Liver (tissue), 9 donors: ENCODE data around the gene CNPY3. TPM values are rescaled to one million over a fixed set of nuclear protein-coding genes. Genes with fewer than 3 reads are reported as not detected.

Source experiments
- DNase-seq: peaks from one replicate; pipeline ENCODE4 v3.0.0-alpha.2; 2017; ENCODE audit warnings: low spot score
- H3K27ac ChIP-seq, 2 donors: one replicate each; pipeline ENCODE4 v1.7.0; 2013; ENCODE audit warnings: inconsistent platforms in 2 of 2, low read length in 2 of 2, control low read depth in 1 of 2, low read depth in 1 of 2, mild to moderate bottlenecking in 1 of 2
- H3K27me3 ChIP-seq, 4 donors: one replicate each; pipeline versions ENCODE4 v1.6.1 to v1.7.0; 2013; ENCODE audit warnings: low read length in 3 of 4, inconsistent platforms in 1 of 4, mild to moderate bottlenecking in 1 of 4, moderate library complexity in 1 of 4; ENCODE audit not compliant: control insufficient read depth in 4 of 4, insufficient read depth in 4 of 4
- H3K36me3 ChIP-seq, 4 donors: one replicate each; pipeline versions ENCODE4 v1.6.1 to v1.7.0; 2013; ENCODE audit warnings: low read length in 3 of 4, mild to moderate bottlenecking in 3 of 4, low read depth in 1 of 4, moderate library complexity in 1 of 4; ENCODE audit not compliant: control insufficient read depth in 4 of 4, insufficient read depth in 3 of 4
- H3K4me1 ChIP-seq, 4 donors: one replicate each; pipeline versions ENCODE4 v1.6.1 to v1.7.0; 2013; ENCODE audit warnings: low read length in 3 of 4, mild to moderate bottlenecking in 3 of 4, moderate library complexity in 1 of 4; ENCODE audit not compliant: control insufficient read depth in 4 of 4, insufficient read depth in 4 of 4
- H3K4me3 ChIP-seq, 3 donors: one replicate each; pipeline versions ENCODE4 v1.6.1 to v1.7.0; 2013; ENCODE audit warnings: low read length in 3 of 3, control low read depth in 1 of 3, low read depth in 1 of 3, mild to moderate bottlenecking in 1 of 3
- H3K9ac ChIP-seq, 2 donors: one replicate each; pipeline ENCODE4 v1.7.0; 2013; ENCODE audit warnings: low read length in 2 of 2, mild to moderate bottlenecking in 2 of 2, moderate library complexity in 2 of 2, control low read depth in 1 of 2, low read depth in 1 of 2
- H3K9me3 ChIP-seq, 4 donors: one replicate each; pipeline versions ENCODE4 v1.6.1 to v1.7.0; 2013; ENCODE audit warnings: low read length in 3 of 4; ENCODE audit not compliant: control insufficient read depth in 4 of 4
- EGR1 ChIP-seq, 2 donors: IDR thresholded peaks; 2 replicates each; pipeline ENCODE4 v1.6.1; 2016 to 2018; ENCODE audit warnings: antibody characterized with exemption in 2 of 2, low read depth in 2 of 2
- FOXA1 ChIP-seq: IDR thresholded peaks from 2 replicates; pipeline ENCODE4 v1.6.1; 2016; ENCODE audit warnings: antibody characterized with exemption
- FOXA2 ChIP-seq: IDR thresholded peaks from 2 replicates; pipeline ENCODE4 v1.6.1; 2016; ENCODE audit warnings: antibody characterized with exemption
- GABPA ChIP-seq, 2 donors: IDR thresholded peaks in 1 of 2; conservative IDR thresholded peaks in 1 of 2; 2 replicates each; pipeline ENCODE4 v1.6.1; 2016; ENCODE audit warnings: antibody characterized with exemption in 2 of 2, mild to moderate bottlenecking in 1 of 2, moderate library complexity in 1 of 2
- HNF4A ChIP-seq, 2 donors: conservative IDR thresholded peaks; 2 replicates each; pipeline ENCODE4 v1.6.1; 2016; ENCODE audit warnings: antibody characterized with exemption in 2 of 2, mild to moderate bottlenecking in 2 of 2
- HNF4G ChIP-seq: IDR thresholded peaks from 2 replicates; pipeline ENCODE4 v1.6.1; 2016; ENCODE audit warnings: antibody characterized with exemption
- JUND ChIP-seq, 2 donors: IDR thresholded peaks; 2 replicates each; pipeline ENCODE4 v1.6.1; 2016; ENCODE audit warnings: antibody characterized with exemption in 2 of 2
- MAX ChIP-seq: IDR thresholded peaks from 2 replicates; pipeline ENCODE4 v1.6.1; 2016; ENCODE audit warnings: antibody characterized with exemption
- NR2F2 ChIP-seq: IDR thresholded peaks from 2 replicates; pipeline ENCODE4 v1.6.1; 2016; ENCODE audit warnings: antibody characterized with exemption
- RAD21 ChIP-seq, 2 donors: IDR thresholded peaks; 2 replicates each; pipeline ENCODE4 v1.6.1; 2016; ENCODE audit warnings: antibody characterized with exemption in 2 of 2, mild to moderate bottlenecking in 2 of 2
- REST ChIP-seq: IDR thresholded peaks from 2 replicates; pipeline ENCODE4 v1.6.1; 2016; ENCODE audit warnings: antibody characterized with exemption, mild to moderate bottlenecking
- RXRA ChIP-seq, 2 donors: IDR thresholded peaks; 2 replicates each; pipeline ENCODE4 v1.6.1; 2017 to 2018; ENCODE audit warnings: antibody characterized with exemption in 2 of 2, mild to moderate bottlenecking in 1 of 2
- SP1 ChIP-seq: IDR thresholded peaks from 2 replicates; pipeline ENCODE4 v1.6.1; 2018; ENCODE audit warnings: antibody characterized with exemption, mild to moderate bottlenecking
- TAF1 ChIP-seq: conservative IDR thresholded peaks from 2 replicates; pipeline ENCODE4 v1.6.1; 2016; ENCODE audit warnings: antibody characterized with exemption, mild to moderate bottlenecking
- YY1 ChIP-seq: IDR thresholded peaks from 2 replicates; pipeline ENCODE4 v1.6.1; 2016; ENCODE audit warnings: antibody characterized with exemption, mild to moderate bottlenecking
- WGBS: extraction: QIAGEN DNeasy Blood & Tissue Kit; methylation state at CpG from one replicate; pipeline ENCODE4 v1.1.7; 2013; 5-methylcytosine and 5-hydroxymethylcytosine counted together
- polyA plus RNA-seq, 2 donors: library from polyadenylated mRNA; stranded (reverse) in 1 of 2; unstranded in 1 of 2; fragments of 200-250 nt in 1 of 2; fragments of >200 nt in 1 of 2; fragmentation: Nextera tagmentation in 1 of 2; extraction: Ambion mirVana in 1 of 2; gene quantifications; one replicate each; pipeline versions ENCODE4 v1.2.1 to v1.2.3, GENCODE V29; 2013 to 2015
- total RNA-seq, 2 donors: library from RNA; depleted of rRNA; stranded (reverse); fragments of >200 nt; gene quantifications; one replicate each; pipeline ENCODE4 v1.2.3, GENCODE V29; 2014
- TF ChIP-seq, protein P1 (sequence below): IDR thresholded peaks from 2 replicates; pipeline ENCODE4 v1.6.1; 2016; ENCODE audit warnings: antibody characterized with exemption
- TF ChIP-seq, protein P2 (sequence below): fragments of 150-350 bp; IDR thresholded peaks from 2 replicates; pipeline ENCODE4 v1.5.1; 2017; ENCODE audit warnings: improper control_type of control experiment, low read depth, low read length; ENCODE audit not compliant: missing input control
- TF ChIP-seq, protein P3 (sequence below): IDR thresholded peaks from 2 replicates; pipeline ENCODE4 v1.6.1; 2016; ENCODE audit warnings: antibody characterized with exemption
- donor health status: healthy.
- donor health status: healthy.
- donor health status: healthy.
- donor health status: healthy.
- donor health status: healthy.

CNPY3 gene
- total and polyA plus RNA-seq, 4 donors = 17.2 to 41.0 (median 27.2) TPM

GRCh38 chr6:42971746-42972327 lies 42.6 kb downstream of the CNPY3 start:
- Histone ChIP-seq H3K9me3 (no peaks in the 10 kb centered on the region), H3K36me3 (peaks cover 3 to 11% (median 6%) of the 10 kb centered on the region in 4 donors), H3K27ac (no peak overlapping the region), H3K9ac (no peak overlapping the region), H3K4me1 (peaks cover 0 to 9% (median 1%) of the 10 kb centered on the region in 4 donors), H3K27me3 (no peaks in the 10 kb centered on the region), H3K4me3 (no peak overlapping the region)
- WGBS = 94% methylated on average over 3 of the region's 3 CpGs
- TF ChIP-seq TAF1 (no peak), NR2F2 (no peak), FOXA1 (no peak), REST (no peak), HNF4A (conservative IDR thresholded peaks at IDR 0.05) (no peak), GABPA (IDR thresholded peaks at IDR 0.05 in 1 of 2, conservative IDR thresholded peaks at IDR 0.05 in 1 of 2) (no peak), RAD21 (IDR thresholded peaks at IDR 0.05) (no peak), YY1 (no peak), EGR1 (IDR thresholded peaks at IDR 0.05; ENCODE audit: low read depth in 2 of 2) (no peak), FOXA2 (no peak), RXRA (IDR thresholded peaks at IDR 0.05) (no peak), HNF4G (no peak), JUND (IDR thresholded peaks at IDR 0.05) (no peak), MAX (no peak), SP1 (no peak)
- TF ChIP-seq, protein P1, sequence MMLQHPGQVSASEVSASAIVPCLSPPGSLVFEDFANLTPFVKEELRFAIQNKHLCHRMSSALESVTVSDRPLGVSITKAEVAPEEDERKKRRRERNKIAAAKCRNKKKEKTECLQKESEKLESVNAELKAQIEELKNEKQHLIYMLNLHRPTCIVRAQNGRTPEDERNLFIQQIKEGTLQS = no peak
- TF ChIP-seq, protein P2, sequence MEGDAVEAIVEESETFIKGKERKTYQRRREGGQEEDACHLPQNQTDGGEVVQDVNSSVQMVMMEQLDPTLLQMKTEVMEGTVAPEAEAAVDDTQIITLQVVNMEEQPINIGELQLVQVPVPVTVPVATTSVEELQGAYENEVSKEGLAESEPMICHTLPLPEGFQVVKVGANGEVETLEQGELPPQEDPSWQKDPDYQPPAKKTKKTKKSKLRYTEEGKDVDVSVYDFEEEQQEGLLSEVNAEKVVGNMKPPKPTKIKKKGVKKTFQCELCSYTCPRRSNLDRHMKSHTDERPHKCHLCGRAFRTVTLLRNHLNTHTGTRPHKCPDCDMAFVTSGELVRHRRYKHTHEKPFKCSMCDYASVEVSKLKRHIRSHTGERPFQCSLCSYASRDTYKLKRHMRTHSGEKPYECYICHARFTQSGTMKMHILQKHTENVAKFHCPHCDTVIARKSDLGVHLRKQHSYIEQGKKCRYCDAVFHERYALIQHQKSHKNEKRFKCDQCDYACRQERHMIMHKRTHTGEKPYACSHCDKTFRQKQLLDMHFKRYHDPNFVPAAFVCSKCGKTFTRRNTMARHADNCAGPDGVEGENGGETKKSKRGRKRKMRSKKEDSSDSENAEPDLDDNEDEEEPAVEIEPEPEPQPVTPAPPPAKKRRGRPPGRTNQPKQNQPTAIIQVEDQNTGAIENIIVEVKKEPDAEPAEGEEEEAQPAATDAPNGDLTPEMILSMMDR = no peak
- TF ChIP-seq, protein P3, sequence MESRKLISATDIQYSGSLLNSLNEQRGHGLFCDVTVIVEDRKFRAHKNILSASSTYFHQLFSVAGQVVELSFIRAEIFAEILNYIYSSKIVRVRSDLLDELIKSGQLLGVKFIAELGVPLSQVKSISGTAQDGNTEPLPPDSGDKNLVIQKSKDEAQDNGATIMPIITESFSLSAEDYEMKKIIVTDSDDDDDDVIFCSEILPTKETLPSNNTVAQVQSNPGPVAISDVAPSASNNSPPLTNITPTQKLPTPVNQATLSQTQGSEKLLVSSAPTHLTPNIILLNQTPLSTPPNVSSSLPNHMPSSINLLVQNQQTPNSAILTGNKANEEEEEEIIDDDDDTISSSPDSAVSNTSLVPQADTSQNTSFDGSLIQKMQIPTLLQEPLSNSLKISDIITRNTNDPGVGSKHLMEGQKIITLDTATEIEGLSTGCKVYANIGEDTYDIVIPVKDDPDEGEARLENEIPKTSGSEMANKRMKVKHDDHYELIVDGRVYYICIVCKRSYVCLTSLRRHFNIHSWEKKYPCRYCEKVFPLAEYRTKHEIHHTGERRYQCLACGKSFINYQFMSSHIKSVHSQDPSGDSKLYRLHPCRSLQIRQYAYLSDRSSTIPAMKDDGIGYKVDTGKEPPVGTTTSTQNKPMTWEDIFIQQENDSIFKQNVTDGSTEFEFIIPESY = no peak
- DNase-seq = no peak
